SK-N-SH (cell line): ENCODE data around the gene RALBP1. TPM values are rescaled to one million over a fixed set of nuclear protein-coding genes. Genes with fewer than 3 reads are reported as not detected.

Source experiments
- CTCF ChIA-PET: fragments of 300-600, 350-600 bp; formaldehyde crosslinking; extraction: SDS; loops from one replicate; lab custom pipeline; 2021; lab: Yijun Ruan, JAX
- POLR2A ChIA-PET: fragments of 350-600 bp; sonication (Branson Sonifier 250); formaldehyde crosslinking; extraction: SDS; loops from one replicate; lab custom pipeline; 2020; ENCODE audit warnings: antibody characterized with exemption, inconsistent platforms; lab: Yijun Ruan, JAX
- DNase-seq: peaks from one replicate; pipeline ENCODE4 v3.0.0; 2012
- H2AFZ ChIP-seq: fragments of 200-600 bp; sonication (generic); 2 replicates; pipeline ENCODE4 v1.8.1; 2016; ENCODE audit warnings: antibody characterized with exemption, mild to moderate bottlenecking, low read depth
- H3F3A ChIP-seq: fragments of 200-600 bp; sonication (generic); replicated peaks from 2 replicates; pipeline ENCODE3; 2016; ENCODE audit warnings: antibody characterized with exemption, mild to moderate bottlenecking; ENCODE audit not compliant: insufficient read depth
- H3K27ac ChIP-seq, 2 experiments: fragments of 200-500 bp in 1 of 2; fragments of 200-600 bp in 1 of 2; sonication (Bioruptor generic) in 1 of 2; sonication (generic), shearing (Covaris generic) in 1 of 2; 2 replicates each; pipeline versions ENCODE4 v1.5.1 to v1.6.1; 2014 to 2016; ENCODE audit warnings: low read depth in 2 of 2, inconsistent platforms in 1 of 2, low read length in 1 of 2, mild to moderate bottlenecking in 1 of 2, mixed read lengths in 1 of 2
- H3K27me3 ChIP-seq: fragments of 200-600 bp; sonication (generic), shearing (Covaris generic); 2 replicates; pipeline ENCODE4 v1.6.1; 2016; ENCODE audit warnings: mixed run types; ENCODE audit not compliant: insufficient read depth
- H3K36me3 ChIP-seq, 2 experiments: fragments of 200-500 bp in 1 of 2; fragments of 200-600 bp in 1 of 2; sonication (Bioruptor generic) in 1 of 2; sonication (generic) in 1 of 2; replicated peaks in 1 of 2; 2 replicates each; pipeline versions ENCODE3 to v1.5.1; 2014 to 2016; ENCODE audit warnings: low read length in 1 of 2, mild to moderate bottlenecking in 1 of 2; ENCODE audit not compliant: insufficient read depth in 2 of 2, control insufficient read depth in 1 of 2
- H3K4me1 ChIP-seq, 2 experiments: fragments of 200-500 bp in 1 of 2; fragments of 200-600 bp in 1 of 2; sonication (Bioruptor generic) in 1 of 2; sonication (generic), shearing (Covaris generic) in 1 of 2; 2 replicates each; pipeline versions ENCODE4 v1.5.1 to v1.6.1; 2014 to 2016; ENCODE audit warnings: low read depth in 1 of 2, low read length in 1 of 2, mixed run types in 1 of 2; ENCODE audit not compliant: insufficient read depth in 2 of 2, control insufficient read depth in 1 of 2
- H3K4me2 ChIP-seq: fragments of 200-600 bp; sonication (generic), shearing (Covaris generic); 2 replicates; pipeline ENCODE4 v1.6.1; 2017; ENCODE audit warnings: mixed run types
- H3K4me3 ChIP-seq, 2 experiments: fragments of 200-500 bp in 1 of 2; fragments of 200-600 bp in 1 of 2; sonication (Bioruptor generic) in 1 of 2; sonication (generic), shearing (Covaris generic) in 1 of 2; 2 replicates each; pipeline versions ENCODE4 v1.5.1 to v1.8.1; 2014 to 2016; ENCODE audit warnings: low read depth in 2 of 2, inconsistent platforms in 1 of 2, low read length in 1 of 2, mild to moderate bottlenecking in 1 of 2, mixed read lengths in 1 of 2, moderate library complexity in 1 of 2
- H3K79me2 ChIP-seq: fragments of 200-600 bp; sonication (generic); 2 replicates; pipeline ENCODE4 v1.8.1; 2017; ENCODE audit warnings: mild to moderate bottlenecking; ENCODE audit not compliant: insufficient read depth
- H3K9ac ChIP-seq: fragments of 200-600 bp; sonication (generic); 2 replicates; pipeline ENCODE4 v1.6.1; 2017; ENCODE audit warnings: mixed run types
- H3K9me2 ChIP-seq: fragments of 200-600 bp; sonication (generic); 2 replicates; pipeline ENCODE4 v1.6.1; 2017; ENCODE audit warnings: mixed run types
- H3K9me3 ChIP-seq: fragments of 200-600 bp; sonication (generic); 2 replicates; pipeline ENCODE4 v1.6.1; 2017; ENCODE audit warnings: mixed run types, mild to moderate bottlenecking, moderate library complexity
- H4K20me1 ChIP-seq: fragments of 200-600 bp; sonication (generic); 2 replicates; pipeline ENCODE4 v1.6.1; 2017; ENCODE audit warnings: mild to moderate bottlenecking, mixed run types; ENCODE audit not compliant: insufficient read depth
- CTCF ChIP-seq: fragments of 200-600 bp; sonication (generic); IDR thresholded peaks from 2 replicates; pipeline ENCODE4 v1.6.1; 2017; ENCODE audit warnings: antibody characterized with exemption, mild to moderate bottlenecking, moderate library complexity
- ELF1 ChIP-seq: IDR thresholded peaks from 2 replicates; pipeline ENCODE4 v1.4.0; 2012
- FOSL2 ChIP-seq: IDR thresholded peaks from 2 replicates; pipeline ENCODE4 v1.4.0; 2012; ENCODE audit warnings: low read depth, mild to moderate bottlenecking, moderate library complexity, borderline replicate concordance
- FOXJ3 ChIP-seq: sonication (generic); formaldehyde crosslinking; IDR thresholded peaks from 2 replicates; pipeline ENCODE4 v1.5.1; 2020; ENCODE audit warnings: mild to moderate bottlenecking, missing genetic modification reagents
- FOXM1 ChIP-seq: IDR thresholded peaks from 2 replicates; pipeline ENCODE4 v1.4.0; 2012; ENCODE audit warnings: low read depth, mild to moderate bottlenecking
- GATA2 ChIP-seq: sonication (generic); formaldehyde crosslinking; IDR thresholded peaks from 2 replicates; pipeline ENCODE4 v1.5.0; 2020; ENCODE audit warnings: mild to moderate bottlenecking, missing genetic modification reagents
- JUND ChIP-seq: IDR thresholded peaks from 2 replicates; pipeline ENCODE4 v1.4.0; 2012
- MEF2A ChIP-seq: IDR thresholded peaks from 2 replicates; pipeline ENCODE4 v1.4.0; 2012; ENCODE audit warnings: low read depth, borderline replicate concordance
- RAD21 ChIP-seq: IDR thresholded peaks from 2 replicates; pipeline ENCODE4 v1.6.1; 2012; ENCODE audit warnings: mild to moderate bottlenecking, low read length
- RXRA ChIP-seq: IDR thresholded peaks from 2 replicates; pipeline ENCODE4 v1.4.0; 2012; ENCODE audit warnings: low read depth, mild to moderate bottlenecking, borderline replicate concordance
- SMC3 ChIP-seq: IDR thresholded peaks from 2 replicates; pipeline ENCODE4 v1.6.1; 2012; ENCODE audit warnings: low read depth, low read length, improper control_type of control experiment
- TCF12 ChIP-seq: IDR thresholded peaks from 2 replicates; pipeline ENCODE4 v1.4.0; 2012
- USF2 ChIP-seq: fragments of 150-350 bp; IDR thresholded peaks from 2 replicates; pipeline ENCODE4 v1.6.1; 2017; ENCODE audit warnings: antibody characterized with exemption, low read length, low read depth, borderline replicate concordance
- ZBTB33 ChIP-seq: IDR thresholded peaks from 2 replicates; pipeline ENCODE4 v1.4.0; 2012; ENCODE audit warnings: low read depth, borderline replicate concordance
- WGBS: methylation state at CpG from one replicate; pipeline ENCODE4 v1.1.6; 2017; ENCODE audit warnings: low lambda C conversion rate; 5-methylcytosine and 5-hydroxymethylcytosine counted together
- polyA plus RNA-seq, 3 experiments: library from polyadenylated mRNA; depleted of rRNA; stranded (reverse); fragments of >200 nt; gene quantifications; 2 replicates each; pipeline ENCODE4 v1.2.3, GENCODE V29; 2012

Gene RALBP1
- polyA plus RNA-seq, 1 of the 3 experiments (the other 2 are of a cell fraction): 43.8 TPM

- H3K27ac ChIP-seq: no peak overlapping the region
- H3K27me3 ChIP-seq: no peaks in the 10 kb centered on the region
- H4K20me1 ChIP-seq: no peaks in the 10 kb centered on the region
- H3K36me3 ChIP-seq: peaks cover 39 to 61% of the 10 kb centered on the region in 2 experiments
- H3K4me2 ChIP-seq: no peak overlapping the region
- 97% methylated on average over 6 of the region's 6 CpGs for WGBS
- TF ChIP-seq FOSL2 (no peak), ELF1 (no peak), CTCF (no peak), GATA2 (no peak), FOXM1 (no peak), RAD21 (no peak), MEF2A (no peak), ZBTB33 (no peak)
- peaks cover 5% of the 10 kb centered on the region in 2 experiments; a peak in 1 of 4 replicates for H3K4me1 ChIP-seq
- POLR2A ChIA-PET: no interaction called here
- H3K9me3 ChIP-seq: no peaks in the 10 kb centered on the region
- no peak overlapping the region for H3K4me3 ChIP-seq
- no peak overlapping the region for H3K9ac ChIP-seq
- CTCF ChIA-PET: interaction anchor here (1.4 to 1.9 kb wide), 2 partner anchors 14 kb away, joined by 6 to 8 read pairs; no protein-coding TSS in a partner anchor
- H3K79me2 ChIP-seq: no peaks in the 10 kb centered on the region
- no peaks in the 10 kb centered on the region for H3K9me2 ChIP-seq
- H2AFZ ChIP-seq: no peak overlapping the region
- no peak for DNase-seq
- H3F3A ChIP-seq: peaks cover 17% of the 10 kb centered on the region
Measured at GRCh38 chr18:9530226-9531009, 55.1 kb downstream of the RALBP1 start.

- Histone ChIP-seq H3K9ac (no peak overlapping the region), H4K20me1 (no peaks in the 10 kb centered on the region), H3K4me1 (peaks cover 10 to 14% of the 10 kb centered on the region in 2 experiments; a peak in 3 of 4 replicates), H3K9me2 (no peaks in the 10 kb centered on the region), H3F3A (peaks cover 29% of the 10 kb centered on the region), H3K79me2 (no peaks in the 10 kb centered on the region), H2AFZ (no peak overlapping the region), H3K4me2 (no peak overlapping the region), H3K4me3 (no peak overlapping the region), H3K27ac (no peak overlapping the region), H3K36me3 (peaks cover 47 to 58% of the 10 kb centered on the region in 2 experiments), H3K9me3 (no peaks in the 10 kb centered on the region), H3K27me3 (no peaks in the 10 kb centered on the region)
- TF ChIP-seq CTCF (no peak), SMC3 (no peak), USF2 (no peak), TCF12 (no peak), RXRA (no peak), JUND (no peak), FOXJ3 (CRISPR knock-in tag) (no peak)
- DNase-seq: no peak
- POLR2A ChIA-PET: no interaction called here
- WGBS: 82% methylated on average over 7 of the region's 7 CpGs
- CTCF ChIA-PET: interaction anchor here (0.9 to 1.9 kb wide), 2 partner anchors 9 to 16 kb away, joined by 3 to 8 read pairs; no protein-coding TSS in a partner anchor
Measured at GRCh38 chr18:9531791-9532410, 56.6 kb downstream of the RALBP1 start.
